NCI-H2107 treated with DMSO at 0.1 percent for 48 hours (cell line): ENCODE results near the gene NGRN.
A peak's percentile ranks its signal among the peaks of the same experiment; 100 is the strongest.

Experiments
- DNase-seq: peaks from one replicate; lab custom pipeline; 2025; ENCODE audit not compliant: unreplicated experiment; lab: John Stamatoyannopoulos, UW

Gene NGRN

DNA sequence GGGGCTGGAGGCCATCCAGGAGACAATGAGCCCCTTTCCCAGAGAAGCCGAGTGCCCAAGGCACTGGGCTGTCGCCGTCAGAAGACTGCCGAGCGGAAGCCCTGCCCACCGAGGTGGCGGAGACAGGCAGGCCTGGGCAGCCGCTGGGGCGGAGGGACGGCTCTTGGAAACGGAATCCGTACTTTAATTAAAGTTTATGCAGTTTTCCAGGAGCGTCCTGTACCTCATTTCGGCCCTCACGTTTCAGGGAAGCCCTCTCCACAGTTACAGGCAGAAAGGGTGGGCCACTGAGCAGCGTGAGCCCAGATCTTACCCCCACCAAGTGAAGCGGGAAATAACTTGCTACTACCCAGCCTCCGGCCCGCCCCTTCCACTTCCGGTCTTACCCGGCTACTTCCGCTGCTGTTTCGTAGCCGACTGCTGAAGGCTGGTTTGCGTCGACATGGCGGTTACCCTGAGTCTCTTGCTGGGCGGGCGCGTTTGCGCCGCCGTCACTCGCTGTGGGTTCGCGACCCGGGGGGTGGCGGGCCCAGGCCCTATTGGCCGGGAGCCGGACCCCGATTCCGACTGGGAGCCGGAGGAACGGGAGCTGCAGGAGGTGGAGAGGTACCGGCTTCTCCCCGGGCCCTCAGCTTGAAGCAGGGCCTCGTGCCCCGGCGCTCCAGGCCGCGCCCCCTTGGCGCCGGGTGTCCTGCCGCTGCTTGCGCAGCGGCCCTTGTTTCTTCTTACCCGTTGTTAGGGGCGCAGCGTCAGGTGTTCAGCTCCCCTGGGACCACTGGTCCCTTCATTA lies at the start of gene NGRN:
NGRN (plus strand) TSS at position 402 of the 790 bp plus-strand sequence; CDS start at position 443, 41 bp downstream.
- peak; percentile 60 for DNase-seq

GRCh38 chr15:90217671-90218394 lies 47.6 kb upstream of the NGRN start:
- DNase-seq: no peak

DNA sequence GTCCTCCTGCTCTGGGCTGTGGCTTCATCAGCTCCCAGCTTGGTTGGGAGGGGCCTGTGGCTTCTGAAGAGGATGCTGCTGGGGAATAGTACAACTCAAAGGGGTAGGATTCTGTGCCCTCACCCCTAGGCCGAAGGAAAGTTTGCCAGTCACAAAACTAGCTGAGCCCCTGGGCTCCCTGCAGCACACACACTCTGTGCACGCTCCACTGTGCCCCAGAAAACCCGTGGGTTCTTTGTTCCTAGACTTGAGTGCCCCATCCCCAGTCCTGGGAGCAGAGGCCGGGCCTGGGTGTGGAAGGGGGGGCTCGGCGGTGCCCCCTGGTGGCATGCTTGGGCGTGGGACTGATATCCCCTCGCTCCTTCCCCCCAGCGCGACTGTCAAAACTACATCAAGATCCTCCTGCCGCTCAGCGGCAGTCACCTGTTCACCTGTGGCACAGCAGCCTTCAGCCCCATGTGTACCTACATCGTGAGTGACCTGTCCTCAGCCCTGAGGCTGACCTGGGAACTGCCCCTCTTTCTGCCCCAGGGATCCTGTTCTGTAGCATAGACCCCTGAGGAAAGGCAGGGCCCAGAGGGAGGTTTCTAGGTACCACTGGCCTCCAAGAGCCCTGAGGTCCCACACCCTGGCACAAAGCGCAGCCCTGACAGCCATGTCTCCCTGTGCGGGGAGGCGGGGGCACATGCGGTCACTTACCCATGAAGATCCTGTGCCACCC lies 45.9 kb upstream of the NGRN start:
- DNase-seq: no peak

DNA sequence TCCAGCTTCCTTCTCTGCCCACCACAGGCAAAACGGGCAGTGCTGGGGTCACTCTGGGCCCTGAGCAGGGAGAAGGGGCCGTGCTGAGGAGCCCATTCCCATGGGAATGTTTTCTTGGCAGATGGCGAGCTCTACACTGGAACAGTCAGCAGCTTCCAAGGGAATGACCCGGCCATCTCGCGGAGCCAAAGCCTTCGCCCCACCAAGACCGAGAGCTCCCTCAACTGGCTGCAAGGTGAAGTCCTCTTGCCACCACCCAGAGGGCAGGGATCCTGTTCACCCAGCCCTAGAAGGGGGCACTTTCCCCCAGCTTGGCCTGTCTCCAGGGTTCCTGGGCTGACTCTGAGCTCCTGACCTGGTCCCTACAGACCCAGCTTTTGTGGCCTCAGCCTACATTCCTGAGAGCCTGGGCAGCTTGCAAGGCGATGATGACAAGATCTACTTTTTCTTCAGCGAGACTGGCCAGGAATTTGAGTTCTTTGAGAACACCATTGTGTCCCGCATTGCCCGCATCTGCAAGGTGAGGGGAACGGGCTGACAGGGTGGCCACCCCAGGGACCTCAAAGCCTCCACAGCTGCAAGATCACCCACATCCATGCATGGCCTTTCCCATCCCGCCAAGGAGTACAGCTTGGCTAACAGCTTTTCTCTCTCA lies 44.1 kb upstream of the NGRN start:
- peak; percentile 51 for DNase-seq

DNA sequence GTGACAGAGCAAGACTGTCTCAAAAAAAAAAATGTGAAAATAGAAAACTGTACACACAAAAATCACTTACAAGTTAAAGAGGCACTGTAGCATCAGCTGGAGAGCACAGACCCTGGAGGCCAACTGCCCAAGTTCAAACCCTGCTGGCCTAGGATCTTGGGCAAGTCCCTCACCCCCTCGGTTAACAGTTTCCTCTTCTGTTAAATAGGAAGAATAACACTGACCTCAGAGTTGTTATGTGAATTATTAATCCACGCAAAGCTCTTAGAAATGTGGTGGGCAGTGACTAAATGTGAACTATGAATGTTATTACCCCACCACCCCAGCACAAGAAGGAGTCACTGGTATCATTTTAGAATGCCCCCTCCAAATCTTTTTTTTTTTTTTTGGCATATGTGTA lies 42.9 kb upstream of the NGRN start:
- DNase-seq: no peak

DNA sequence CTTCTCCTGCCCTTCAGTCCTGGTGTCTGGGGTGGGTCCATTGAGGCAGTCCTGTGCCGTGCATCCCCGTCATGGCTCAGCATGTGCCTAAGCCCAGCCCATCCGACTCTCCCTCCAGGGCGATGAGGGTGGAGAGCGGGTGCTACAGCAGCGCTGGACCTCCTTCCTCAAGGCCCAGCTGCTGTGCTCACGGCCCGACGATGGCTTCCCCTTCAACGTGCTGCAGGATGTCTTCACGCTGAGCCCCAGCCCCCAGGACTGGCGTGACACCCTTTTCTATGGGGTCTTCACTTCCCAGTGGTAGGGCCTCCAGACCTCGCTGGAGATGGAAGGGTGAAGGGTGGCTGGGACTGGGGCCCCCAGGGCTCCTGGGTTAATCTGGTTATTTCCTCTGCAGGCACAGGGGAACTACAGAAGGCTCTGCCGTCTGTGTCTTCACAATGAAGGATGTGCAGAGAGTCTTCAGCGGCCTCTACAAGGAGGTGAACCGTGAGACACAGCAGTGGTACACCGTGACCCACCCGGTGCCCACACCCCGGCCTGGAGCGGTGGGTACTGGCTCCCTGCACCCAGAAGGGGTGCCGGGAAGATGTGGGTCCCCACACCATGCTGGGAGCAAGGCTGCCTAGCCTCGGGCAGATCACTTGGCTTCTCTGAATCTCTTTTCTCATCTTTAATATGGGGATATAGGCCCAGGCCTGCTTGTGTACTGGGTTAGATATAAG lies 41.9 kb upstream of the NGRN start:
- no peak for DNase-seq

DNA sequence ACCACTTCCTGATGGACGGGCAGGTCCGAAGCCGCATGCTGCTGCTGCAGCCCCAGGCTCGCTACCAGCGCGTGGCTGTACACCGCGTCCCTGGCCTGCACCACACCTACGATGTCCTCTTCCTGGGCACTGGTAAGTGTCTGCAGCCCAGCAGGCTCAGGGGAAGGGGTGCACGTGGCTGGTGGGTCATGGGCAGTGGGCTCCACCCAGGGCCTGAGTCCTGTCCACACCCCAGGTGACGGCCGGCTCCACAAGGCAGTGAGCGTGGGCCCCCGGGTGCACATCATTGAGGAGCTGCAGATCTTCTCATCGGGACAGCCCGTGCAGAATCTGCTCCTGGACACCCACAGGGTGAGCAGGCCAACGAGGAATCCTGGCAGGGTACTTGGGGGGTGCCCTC lies 40.4 kb upstream of the NGRN start:
- DNase-seq: no peak

DNA sequence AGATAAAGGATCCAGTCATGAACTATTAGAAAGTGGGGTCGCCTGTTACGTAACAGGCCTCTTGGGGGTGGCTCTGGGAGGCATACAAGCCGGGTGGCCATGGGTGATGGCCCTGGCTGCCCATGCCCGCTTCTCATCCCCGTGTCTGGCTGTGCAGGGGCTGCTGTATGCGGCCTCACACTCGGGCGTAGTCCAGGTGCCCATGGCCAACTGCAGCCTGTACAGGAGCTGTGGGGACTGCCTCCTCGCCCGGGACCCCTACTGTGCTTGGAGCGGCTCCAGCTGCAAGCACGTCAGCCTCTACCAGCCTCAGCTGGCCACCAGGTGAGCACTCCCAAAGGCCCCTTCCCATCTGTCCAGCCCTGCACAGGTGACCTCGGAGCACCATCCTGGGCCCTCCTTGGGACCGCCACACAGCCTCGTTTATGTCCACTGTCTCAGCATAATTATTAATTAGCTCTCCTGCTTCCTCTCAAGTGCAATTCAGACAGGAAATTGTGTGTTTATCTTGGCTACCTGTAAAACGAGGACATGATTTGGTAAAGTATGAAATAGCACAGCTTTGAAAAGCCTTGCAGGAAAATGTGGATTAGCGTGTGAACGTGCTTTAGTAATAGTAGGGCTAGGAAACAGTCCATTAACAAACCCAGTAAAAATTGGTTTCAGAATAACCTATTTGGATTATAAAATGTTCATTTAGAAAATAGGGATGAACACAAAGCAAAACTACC lies 39.8 kb upstream of the NGRN start:
- DNase-seq: no peak

- DNase-seq: no peak
These were observed 38.1 kb upstream of the NGRN start for GRCh38 chr15:90227336-90227735.

GRCh38 chr15:90227816-90228772 lies 37.4 kb upstream of the NGRN start:
- no peak for DNase-seq

DNA sequence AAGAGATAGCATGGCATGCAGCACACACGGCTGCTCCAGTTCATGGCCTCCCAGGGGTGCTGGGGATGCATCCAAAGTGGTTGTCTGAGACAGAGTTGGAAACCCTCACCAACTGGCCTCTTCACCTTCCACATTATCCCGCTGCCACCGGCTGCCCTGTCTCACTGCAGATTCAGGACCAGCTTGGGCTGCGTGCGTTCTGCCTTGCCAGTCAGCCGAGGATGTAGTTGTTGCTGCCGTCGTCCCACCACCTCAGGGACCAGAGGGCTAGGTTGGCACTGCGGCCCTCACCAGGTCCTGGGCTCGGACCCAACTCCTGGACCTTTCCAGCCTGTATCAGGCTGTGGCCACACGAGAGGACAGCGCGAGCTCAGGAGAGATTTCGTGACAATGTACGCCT lies 36.5 kb upstream of the NGRN start:
- DNase-seq: no peak

DNA sequence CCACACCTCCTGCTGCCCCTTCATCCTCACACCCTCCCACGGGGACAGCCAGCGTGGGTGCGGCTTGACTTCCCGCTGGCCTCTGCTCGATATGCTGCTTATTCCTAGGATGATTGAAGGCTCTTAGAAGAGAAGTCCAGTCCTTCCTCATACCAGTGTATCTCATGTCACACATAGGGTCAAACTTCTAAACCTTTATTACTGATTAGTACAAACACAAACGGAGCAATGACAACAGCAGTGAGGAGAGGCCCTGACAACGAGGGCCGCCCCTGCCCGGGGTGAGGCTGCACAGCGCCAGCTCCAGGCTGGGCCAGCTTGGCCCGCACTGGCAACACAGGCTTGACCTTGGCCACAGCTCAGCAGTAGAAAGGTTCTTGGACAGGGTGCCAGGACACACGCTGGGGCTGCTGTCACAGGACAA lies 35.4 kb upstream of the NGRN start:
- no peak for DNase-seq

DNA sequence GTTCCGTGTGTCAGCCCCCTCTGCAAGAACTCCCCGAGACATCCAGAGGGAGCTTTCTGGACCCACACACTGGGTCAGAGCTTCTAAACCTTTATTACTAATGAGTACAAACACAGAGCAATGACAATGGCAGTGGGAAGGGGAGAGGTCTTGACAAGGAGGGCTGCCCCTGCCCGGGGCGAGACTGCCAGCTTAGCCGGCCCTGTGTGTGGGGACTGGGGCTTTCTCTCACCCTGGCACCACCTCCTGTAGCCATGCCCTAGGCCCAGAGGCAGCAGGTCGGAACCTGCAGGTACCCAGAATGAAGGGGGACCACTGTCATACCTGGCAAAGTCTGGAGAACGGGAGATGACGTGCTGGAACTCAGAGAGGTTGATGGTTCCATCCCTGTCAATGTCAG lies 34.9 kb upstream of the NGRN start:
- DNase-seq: no peak

DNA sequence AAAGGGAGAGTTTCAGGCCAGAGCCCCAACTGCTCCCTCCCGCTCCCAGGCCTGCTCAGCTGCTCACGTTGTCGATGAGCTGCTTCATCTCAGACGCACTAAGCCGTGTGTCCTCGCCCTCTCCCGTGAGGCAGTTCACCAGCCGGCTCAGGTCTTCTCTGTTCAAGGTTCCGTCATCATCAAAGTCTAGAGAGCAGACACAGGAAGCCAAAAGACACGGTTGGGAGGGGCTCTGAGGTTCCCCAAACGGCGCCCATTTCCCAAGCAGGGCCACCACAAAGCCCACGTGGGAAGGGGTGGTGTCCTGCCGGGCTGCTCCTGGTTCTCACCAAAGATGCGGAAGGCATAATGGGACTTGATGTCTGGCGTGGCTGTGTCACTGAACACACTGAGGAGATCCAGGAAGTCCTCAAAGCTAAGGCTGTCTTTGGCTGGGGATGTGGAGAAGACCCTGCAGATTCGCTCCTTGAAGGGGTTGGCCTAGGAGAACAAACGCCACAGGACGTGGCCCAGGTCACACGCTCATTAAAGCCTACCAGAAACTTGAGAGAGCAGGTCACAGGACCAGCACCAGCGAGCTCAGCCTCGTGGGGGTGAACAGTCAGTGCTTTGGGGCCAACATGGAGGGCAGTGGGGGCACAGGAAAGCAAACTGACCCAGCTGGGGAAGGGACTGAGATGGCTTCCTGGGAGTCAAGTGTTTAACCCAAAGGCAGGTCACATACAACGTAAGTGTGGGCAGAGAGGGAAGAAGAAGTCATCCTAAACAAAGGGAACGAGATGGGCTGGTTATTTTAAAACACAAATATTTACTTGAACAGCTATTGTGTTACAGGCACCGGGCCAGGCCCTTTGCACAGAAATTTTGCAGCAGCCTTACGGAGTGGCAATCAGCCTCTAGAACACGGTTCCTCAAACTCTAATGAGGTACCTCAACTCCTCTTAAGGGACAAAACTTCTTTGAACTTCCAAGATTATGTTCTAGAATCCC lies 34.1 kb upstream of the NGRN start:
- no peak for DNase-seq

DNA sequence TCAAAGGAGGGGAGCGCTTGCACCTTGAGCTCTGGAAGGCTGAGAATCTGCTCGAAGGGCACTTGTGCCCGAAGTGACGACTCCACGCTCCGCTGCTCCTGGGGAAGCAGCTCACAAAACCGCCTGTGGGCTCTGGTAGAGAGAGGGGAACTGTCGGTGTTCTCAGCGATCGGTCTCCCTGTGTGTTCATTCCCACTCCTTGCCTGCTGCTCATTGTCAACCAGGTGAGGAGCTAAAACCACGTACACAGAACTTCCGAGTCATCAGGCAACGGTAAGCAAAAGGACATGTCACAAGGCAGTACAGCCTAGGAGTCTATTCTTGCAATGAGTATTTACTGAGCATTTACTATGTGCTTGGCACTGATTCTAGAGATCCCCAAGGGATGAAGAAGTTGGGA lies 33.3 kb upstream of the NGRN start:
- no peak for DNase-seq

DNA sequence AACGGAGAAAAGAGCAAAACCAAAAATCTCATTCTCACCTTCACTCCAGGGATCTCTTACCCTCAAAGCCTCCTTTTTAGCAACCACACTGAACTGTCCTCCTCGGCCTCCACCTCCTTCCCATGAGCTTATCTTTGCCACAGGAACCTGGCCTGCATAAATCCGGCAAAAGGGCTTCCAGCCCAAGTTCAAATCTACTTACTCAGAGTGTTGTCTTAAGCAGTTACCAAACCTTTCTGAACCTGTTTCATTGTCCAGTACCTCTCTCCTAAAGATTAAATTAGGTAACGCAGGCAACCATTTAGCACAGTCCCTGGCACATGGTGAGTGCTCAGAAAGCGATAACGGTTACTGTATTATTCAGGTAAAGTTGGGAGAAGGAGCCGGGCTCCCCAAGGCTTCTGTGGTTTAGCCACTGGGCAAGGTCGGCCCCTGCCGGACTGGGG lies 32.5 kb upstream of the NGRN start:
- DNase-seq: no peak

- peak; percentile 30 for DNase-seq
These were observed 31.9 kb upstream of the NGRN start, which contains the start of gene CIB1 for GRCh38 chr15:90233387-90234095. TSS of gene CIB1 (minus strand) at chr15:90233941. CDS start at chr15:90233885, 56 bp downstream.
